ENCODE measurements around the gene MTERF4.

MTERF4 gene

GRCh38 chr2:241147336-241147735, 45.2 kb upstream of the MTERF4 start:
- no peak for TF ChIP-seq CTCF (IDR thresholded peaks at IDR 0.05; ENCODE audit: low read depth, low read length)
- H3K4me3 ChIP-seq (ENCODE audit: low read depth, low read length) = no peak overlapping the region

- TF ChIP-seq CTCF (IDR thresholded peaks at IDR 0.05; ENCODE audit: low read depth, low read length) = no peak
Measured at GRCh38 chr2:241146286-241146685, 44.2 kb upstream of the MTERF4 start.

GRCh38 chr2:241142593-241142992, 40.5 kb upstream of the MTERF4 start:
- TF ChIP-seq CTCF (IDR thresholded peaks at IDR 0.05; ENCODE audit: low read depth, low read length) = no peak
- no peak overlapping the region for H3K4me3 ChIP-seq (ENCODE audit: low read depth, low read length)

More at GRCh38 chr2:241146286-241146685, 44.2 kb upstream of the MTERF4 start:
- H3K4me3 ChIP-seq (ENCODE audit: low read depth, low read length) = no peak overlapping the region

GRCh38 chr2:241142063-241142462, 40.0 kb upstream of the MTERF4 start:
- TF ChIP-seq CTCF (IDR thresholded peaks at IDR 0.05; ENCODE audit: low read depth, low read length) = no peak
- no peak overlapping the region for H3K4me3 ChIP-seq (ENCODE audit: low read depth, low read length)

GRCh38 chr2:241141214-241141770, 39.2 kb upstream of the MTERF4 start:
- TF ChIP-seq CTCF (IDR thresholded peaks at IDR 0.05; ENCODE audit: low read depth, low read length) = no peak
- no peak overlapping the region for H3K4me3 ChIP-seq (ENCODE audit: low read depth, low read length)

GRCh38 chr2:241140445-241140840, 38.4 kb upstream of the MTERF4 start:
- TF ChIP-seq CTCF (IDR thresholded peaks at IDR 0.05; ENCODE audit: low read depth, low read length) = no peak
- no peak overlapping the region for H3K4me3 ChIP-seq (ENCODE audit: low read depth, low read length)

GRCh38 chr2:241139531-241140444, 37.7 kb upstream of the MTERF4 start:
- H3K4me3 ChIP-seq (ENCODE audit: low read depth, low read length) = no peak overlapping the region
- no peak for TF ChIP-seq CTCF (IDR thresholded peaks at IDR 0.05; ENCODE audit: low read depth, low read length)
